IMR-90 (cell line): ENCODE data around the gene CATSPERE. TPM values are rescaled to one million over a fixed set of nuclear protein-coding genes. Genes with fewer than 3 reads are reported as not detected.

Source experiments
- ATAC-seq: fragments of 200-7000 bp; cut with Tn5 transposase; 2 replicates; pipeline ENCODE4 v1.9.1; 2020; ENCODE audit warnings: low read depth, mild to moderate bottlenecking, moderate library complexity
- BruUV-seq: library from RNA; stranded (reverse); fragments of 400-500 nt; replicated peaks from 2 replicates; lab custom pipeline; 2021; lab: Mats Ljungman, UMichigan
- CTCF ChIA-PET: fragments of 300-600 bp; formaldehyde crosslinking; extraction: SDS; loops from one replicate; lab custom pipeline; 2021; ENCODE audit warnings: antibody characterized with exemption; lab: Yijun Ruan, JAX
- POLR2A ChIA-PET: fragments of 300-600 bp; sonication (Branson Sonifier 250); formaldehyde crosslinking; loops from one replicate; lab custom pipeline; 2022; ENCODE audit warnings: antibody characterized with exemption; ENCODE audit not compliant: unreplicated experiment; lab: Charles Lee
- DNase-seq: peaks from one replicate; pipeline ENCODE4 v3.0.0; 2013
- H2AFZ ChIP-seq: replicated peaks from 2 replicates; pipeline ENCODE3; 2013; ENCODE audit warnings: low read length, mild to moderate bottlenecking; ENCODE audit not compliant: poor library complexity
- H2AK5ac ChIP-seq: 2 replicates; pipeline ENCODE4 v1.6.1; 2013; ENCODE audit warnings: low read depth, low read length, inconsistent platforms
- H2AK9ac ChIP-seq: replicated peaks from 2 replicates; pipeline ENCODE3; 2013; ENCODE audit warnings: mild to moderate bottlenecking, low read depth, low read length, moderate library complexity; ENCODE audit not compliant: poor library complexity
- H2BK120ac ChIP-seq: 2 replicates; pipeline ENCODE4 v1.6.1; 2013; ENCODE audit warnings: low read depth, low read length, inconsistent platforms
- H2BK15ac ChIP-seq: 3 replicates; pipeline ENCODE4 v1.6.1; 2013; ENCODE audit warnings: low read depth, low read length, inconsistent platforms
- H2BK20ac ChIP-seq: 2 replicates; pipeline ENCODE4 v1.6.1; 2013; ENCODE audit warnings: low read depth, mild to moderate bottlenecking, inconsistent platforms, low read length, moderate library complexity
- H2BK5ac ChIP-seq: 2 replicates; pipeline ENCODE4 v1.6.1; 2013; ENCODE audit warnings: mild to moderate bottlenecking, low read depth, low read length, inconsistent platforms; ENCODE audit not compliant: poor library complexity, severe bottlenecking
- H3K14ac ChIP-seq: replicated peaks from 2 replicates; pipeline ENCODE4 v1.6.1; 2013; ENCODE audit warnings: low read depth, low read length, inconsistent platforms
- H3K18ac ChIP-seq: 2 replicates; pipeline ENCODE4 v1.6.1; 2013; ENCODE audit warnings: low read depth, low read length, control low read depth
- H3K23ac ChIP-seq: 2 replicates; pipeline ENCODE4 v1.6.1; 2013; ENCODE audit warnings: low read depth, low read length, inconsistent platforms
- H3K27ac ChIP-seq: 2 replicates; pipeline ENCODE4 v1.5.1; 2013; ENCODE audit warnings: mild to moderate bottlenecking, control low read depth, low read length; ENCODE audit not compliant: insufficient read depth
- H3K27me3 ChIP-seq: 2 replicates; pipeline ENCODE4 v1.6.1; 2013; ENCODE audit warnings: low read length; ENCODE audit not compliant: control insufficient read depth, insufficient read depth
- H3K36me3 ChIP-seq: 2 replicates; pipeline ENCODE4 v1.6.1; 2013; ENCODE audit warnings: low read length, mixed read lengths; ENCODE audit not compliant: control insufficient read depth, insufficient read depth
- H3K4ac ChIP-seq: 2 replicates; pipeline ENCODE4 v1.6.1; 2013; ENCODE audit warnings: low read depth, low read length, inconsistent platforms
- H3K4me1 ChIP-seq: 2 replicates; pipeline ENCODE4 v1.6.1; 2013; ENCODE audit warnings: low read length, mixed read lengths; ENCODE audit not compliant: control insufficient read depth, insufficient read depth
- H3K4me2 ChIP-seq: 2 replicates; pipeline ENCODE4 v1.6.1; 2013; ENCODE audit warnings: low read depth, mild to moderate bottlenecking, control low read depth, low read length, moderate library complexity
- H3K4me3 ChIP-seq: 2 replicates; pipeline ENCODE4 v1.5.1; 2013; ENCODE audit warnings: low read depth, mild to moderate bottlenecking, control low read depth, low read length, moderate library complexity; ENCODE audit not compliant: insufficient read depth
- H3K56ac ChIP-seq: 2 replicates; pipeline ENCODE4 v1.6.1; 2013; ENCODE audit warnings: low read length, inconsistent platforms; ENCODE audit not compliant: insufficient read depth; ENCODE audit errors: extremely low read depth
- H3K79me1 ChIP-seq, 2 experiments: 2 replicates each; pipeline ENCODE4 v1.6.1; 2013; ENCODE audit warnings: low read length in 2 of 2, inconsistent platforms in 1 of 2, low read depth in 1 of 2
- H3K9ac ChIP-seq: 2 replicates; pipeline ENCODE4 v1.6.1; 2013; ENCODE audit warnings: low read depth, low read length, control low read depth
- H3K9me1 ChIP-seq: 2 replicates; pipeline ENCODE4 v1.6.1; 2013; ENCODE audit warnings: low read length, inconsistent platforms; ENCODE audit not compliant: insufficient read depth
- H3K9me3 ChIP-seq: 2 replicates; pipeline ENCODE4 v1.6.1; 2013; ENCODE audit warnings: low read length; ENCODE audit not compliant: control insufficient read depth, insufficient read depth
- H4K20me1 ChIP-seq: 2 replicates; pipeline ENCODE4 v1.6.1; 2013; ENCODE audit warnings: low read length, inconsistent platforms; ENCODE audit not compliant: insufficient read depth
- H4K5ac ChIP-seq: 2 replicates; pipeline ENCODE4 v1.6.1; 2013; ENCODE audit warnings: mild to moderate bottlenecking, low read depth, low read length, control low read depth
- H4K8ac ChIP-seq, 2 experiments: 2 replicates each; pipeline ENCODE4 v1.6.1; 2013; ENCODE audit warnings: low read depth in 2 of 2, low read length in 2 of 2, control low read depth in 1 of 2, inconsistent platforms in 1 of 2
- H4K91ac ChIP-seq: 2 replicates; pipeline ENCODE4 v1.6.1; 2013; ENCODE audit warnings: low read depth, low read length, inconsistent platforms; ENCODE audit not compliant: insufficient read depth
- BHLHE40 ChIP-seq: fragments of 150-350 bp; IDR thresholded peaks from 2 replicates; pipeline ENCODE4 v1.6.1; 2016; ENCODE audit warnings: mild to moderate bottlenecking, low read depth, low read length
- MAFK ChIP-seq: IDR thresholded peaks from 2 replicates; pipeline ENCODE4 v1.6.1; 2012; ENCODE audit warnings: low read depth, low read length, improper control_type of control experiment
- POLR2A ChIP-seq: IDR thresholded peaks from 2 replicates; pipeline ENCODE4 v1.6.1; 2012; ENCODE audit warnings: mild to moderate bottlenecking, low read depth, low read length
- RCOR1 ChIP-seq: IDR thresholded peaks from 2 replicates; pipeline ENCODE4 v1.6.1; 2012; ENCODE audit warnings: mild to moderate bottlenecking, low read length, improper control_type of control experiment; ENCODE audit not compliant: insufficient replicate concordance
- WGBS, 2 experiments: methylation state at CpG; one replicate each; pipeline versions ENCODE4 v1.1.5 to v1.1.7; 2013; ENCODE audit warnings: missing lambda C conversion rate in 2 of 2; ENCODE audit not compliant: insufficient read length in 1 of 2; ENCODE audit errors: extremely low coverage in 2 of 2; 5-methylcytosine and 5-hydroxymethylcytosine counted together
- dilution Hi-C: fragments of 300-500 bp; cut with HindIII; formaldehyde crosslinking; loops from one replicate; pipeline ENCODE4 v1.14.3; 2018; ENCODE audit warnings: low sequenced_read_pairs; ENCODE audit not compliant: unreplicated experiment
- in situ Hi-C: fragments of 300-500 bp; cut with MboI; formaldehyde crosslinking; loops from 3 replicates; pipeline ENCODE4 v1.14.3; 2019; ENCODE audit warnings: low sequenced_read_pairs, inconsistent platforms, mixed read lengths
- intact Hi-C: fragments of 100-400 bp; cut with micrococcal nuclease; formaldehyde crosslinking; loops from 2 replicates; pipeline ENCODE4 v1.10.0; 2022
- polyA plus RNA-seq, 3 experiments: library from polyadenylated mRNA; depleted of rRNA; stranded (reverse); fragments of >200 nt; gene quantifications; 2 replicates each; pipeline ENCODE4 v1.2.3, GENCODE V29; 2012; ENCODE audit warnings: low replicate concordance in 1 of 3
- total RNA-seq: library from RNA; depleted of rRNA; stranded (reverse); fragments of >200 nt; gene quantifications from 2 replicates; pipeline ENCODE4 v1.2.3, GENCODE V29; 2012
- TF ChIP-seq, protein P1 (sequence below): fragments of 150-350 bp; IDR thresholded peaks from 2 replicates; pipeline ENCODE4 v1.6.1; 2016; ENCODE audit warnings: low read depth, mild to moderate bottlenecking, low read length, moderate library complexity, borderline replicate concordance

The CATSPERE gene
- total and polyA plus RNA-seq, 2 of the 4 experiments (the other 2 are of a cell fraction) = 0.07 to 0.18 TPM

GRCh38 chr1:244448279-244449036 is 12.6 kb upstream of the CATSPERE start:
- dilution Hi-C loops (no loop called here), intact Hi-C loops (loop anchor here (10.0 kb wide), 1 partner anchor 734 kb away; no protein-coding TSS in a partner anchor), in situ Hi-C loops (no loop called here)
- Histone ChIP-seq H3K79me1 (peaks cover 15 to 53% of the 10 kb centered on the region in 2 experiments), H2AFZ (no peak overlapping the region), H2BK120ac (peak overlapping the region; percentile 25; the same call in 1 of the 2 replicates), H2BK5ac (peak overlapping the region; percentile 47), H3K56ac (no peak overlapping the region), H4K20me1 (peaks cover 22% of the 10 kb centered on the region), H3K4me1 (peaks cover 16% of the 10 kb centered on the region), H4K91ac (no peak overlapping the region), H3K27ac (peak overlapping the region; percentile 64; the same call in 1 of the 2 replicates), H3K18ac (peak overlapping the region; percentile 62), H2BK15ac (0 out of 3 replicates have a peak overlapping the region, but pooled peaks have one; percentile 37), H3K4me3 (no peak overlapping the region), H3K36me3 (peaks cover 3% of the 10 kb centered on the region), H2BK20ac (peak overlapping the region; percentile 8; the same call in 1 of the 2 replicates), H3K9ac (peak overlapping the region; percentile 44; the same call in 1 of the 2 replicates), H3K9me3 (no peaks in the 10 kb centered on the region), H2AK9ac (no peak overlapping the region), H3K14ac (no peak overlapping the region; the same call in 1 of the 2 replicates), H4K5ac (peak overlapping the region; percentile 51), H3K4ac (0 out of 2 replicates have a peak overlapping the region, but pooled peaks have one; percentile 37), H3K27me3 (no peaks in the 10 kb centered on the region), H2AK5ac (peak overlapping the region; percentile 44; the same call in 1 of the 2 replicates), H3K9me1 (peaks cover 10% of the 10 kb centered on the region), H4K8ac (peak overlapping the region in 1 of 2 experiments; percentile 58; a peak in 2 of 4 replicates), H3K4me2 (peak overlapping the region; percentile 88), H3K23ac (peak overlapping the region; percentile 74; the same call in 1 of the 2 replicates)
- TF ChIP-seq RCOR1 (no peak), MAFK (peak; percentile 42; the same call in 1 of the 2 replicates), POLR2A (no peak), BHLHE40 (no peak)
- TF ChIP-seq, protein P1, sequence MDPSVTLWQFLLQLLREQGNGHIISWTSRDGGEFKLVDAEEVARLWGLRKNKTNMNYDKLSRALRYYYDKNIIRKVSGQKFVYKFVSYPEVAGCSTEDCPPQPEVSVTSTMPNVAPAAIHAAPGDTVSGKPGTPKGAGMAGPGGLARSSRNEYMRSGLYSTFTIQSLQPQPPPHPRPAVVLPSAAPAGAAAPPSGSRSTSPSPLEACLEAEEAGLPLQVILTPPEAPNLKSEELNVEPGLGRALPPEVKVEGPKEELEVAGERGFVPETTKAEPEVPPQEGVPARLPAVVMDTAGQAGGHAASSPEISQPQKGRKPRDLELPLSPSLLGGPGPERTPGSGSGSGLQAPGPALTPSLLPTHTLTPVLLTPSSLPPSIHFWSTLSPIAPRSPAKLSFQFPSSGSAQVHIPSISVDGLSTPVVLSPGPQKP = no peak
- no TSS peak for BruUV-seq
- ATAC-seq (no peak), DNase-seq (peak; percentile 69)
- CTCF ChIA-PET = no interaction called here
- WGBS, 2 experiments = 50% methylated on average over 1 of the region's 5 CpGs; no CpG with 5 or more reads in 1 of the 2 experiments
- POLR2A ChIA-PET = interaction anchor here (0.5 kb wide), 1 partner anchor 123 kb away, joined by 9 read pairs; no protein-coding TSS in a partner anchor
